ENCODE measurements around the gene PTPN4. TPM values are rescaled to one million over a fixed set of nuclear protein-coding genes. Genes with fewer than 3 reads are reported as not detected.

PTPN4 gene
- total RNA-seq, 4 donors from 2014 or later: 35.6 to 61.5 (median 51.6) TPM

DNA sequence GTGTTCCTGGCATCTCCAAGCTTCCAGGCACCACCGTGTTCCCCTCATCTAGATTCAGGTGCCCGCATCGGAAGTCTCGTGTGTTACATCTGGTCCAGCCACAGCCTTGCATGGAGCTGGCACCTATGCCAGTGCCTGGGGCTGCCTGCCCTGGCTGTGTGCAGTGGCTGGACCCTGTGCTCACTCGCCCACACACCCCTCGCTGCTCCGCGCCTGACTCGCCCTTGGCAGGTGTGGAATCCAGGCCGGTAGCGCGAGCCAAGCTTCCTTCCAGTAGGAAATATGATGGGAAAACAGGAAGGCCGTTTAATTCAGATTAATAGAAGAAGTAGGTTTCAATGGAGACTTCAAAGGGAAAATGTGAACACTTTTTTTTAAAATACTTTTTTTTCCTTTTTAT lies 78.0 kb downstream of the PTPN4 start:
- TF ChIP-seq, protein P1, sequence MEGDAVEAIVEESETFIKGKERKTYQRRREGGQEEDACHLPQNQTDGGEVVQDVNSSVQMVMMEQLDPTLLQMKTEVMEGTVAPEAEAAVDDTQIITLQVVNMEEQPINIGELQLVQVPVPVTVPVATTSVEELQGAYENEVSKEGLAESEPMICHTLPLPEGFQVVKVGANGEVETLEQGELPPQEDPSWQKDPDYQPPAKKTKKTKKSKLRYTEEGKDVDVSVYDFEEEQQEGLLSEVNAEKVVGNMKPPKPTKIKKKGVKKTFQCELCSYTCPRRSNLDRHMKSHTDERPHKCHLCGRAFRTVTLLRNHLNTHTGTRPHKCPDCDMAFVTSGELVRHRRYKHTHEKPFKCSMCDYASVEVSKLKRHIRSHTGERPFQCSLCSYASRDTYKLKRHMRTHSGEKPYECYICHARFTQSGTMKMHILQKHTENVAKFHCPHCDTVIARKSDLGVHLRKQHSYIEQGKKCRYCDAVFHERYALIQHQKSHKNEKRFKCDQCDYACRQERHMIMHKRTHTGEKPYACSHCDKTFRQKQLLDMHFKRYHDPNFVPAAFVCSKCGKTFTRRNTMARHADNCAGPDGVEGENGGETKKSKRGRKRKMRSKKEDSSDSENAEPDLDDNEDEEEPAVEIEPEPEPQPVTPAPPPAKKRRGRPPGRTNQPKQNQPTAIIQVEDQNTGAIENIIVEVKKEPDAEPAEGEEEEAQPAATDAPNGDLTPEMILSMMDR (IDR thresholded peaks at IDR 0.05): no peak
- no peak for TF ChIP-seq POLR2A (IDR thresholded peaks at IDR 0.05)
- Histone ChIP-seq H3K9me3 (no peaks in the 10 kb centered on the region), H3K4me3 (no peak overlapping the region), H3K27ac (no peak overlapping the region), H3K27me3 (no peaks in the 10 kb centered on the region), H3K4me1 (no peaks in the 10 kb centered on the region), H3K36me3 (no peaks in the 10 kb centered on the region)
- intact Hi-C loops (cut with DNase I; ENCODE audit: low total_unique reads): no loop called here
- DNase-seq: no peak

DNA sequence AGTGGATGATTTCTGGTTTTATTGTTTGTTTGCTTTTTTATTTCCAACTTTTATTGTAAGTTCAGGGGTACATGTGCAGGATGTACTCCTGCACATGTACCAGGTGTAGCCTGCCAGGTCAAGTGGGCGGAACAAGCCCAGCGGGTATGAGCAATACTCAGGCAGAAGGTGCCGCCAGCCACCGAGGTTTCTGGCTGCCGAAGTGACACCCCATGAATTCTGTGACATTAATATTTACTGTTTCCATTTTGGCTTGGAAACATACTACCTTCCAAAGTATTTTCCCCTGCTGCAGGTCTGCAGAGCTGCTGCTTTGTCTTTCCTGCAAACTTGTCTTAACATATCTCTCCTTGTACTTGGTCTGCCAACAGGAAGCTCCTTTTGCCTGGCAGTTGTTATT lies 78.5 kb downstream of the PTPN4 start:
- Histone ChIP-seq H3K4me1 (no peaks in the 10 kb centered on the region), H3K9me3 (no peaks in the 10 kb centered on the region), H3K36me3 (no peaks in the 10 kb centered on the region), H3K27me3 (no peaks in the 10 kb centered on the region), H3K4me3 (no peak overlapping the region), H3K27ac (no peak overlapping the region)
- intact Hi-C loops (cut with DNase I; ENCODE audit: low total_unique reads): no loop called here
- no peak for TF ChIP-seq POLR2A (IDR thresholded peaks at IDR 0.05)
- TF ChIP-seq, protein P1 (IDR thresholded peaks at IDR 0.05): no peak
- no peak for DNase-seq

DNA sequence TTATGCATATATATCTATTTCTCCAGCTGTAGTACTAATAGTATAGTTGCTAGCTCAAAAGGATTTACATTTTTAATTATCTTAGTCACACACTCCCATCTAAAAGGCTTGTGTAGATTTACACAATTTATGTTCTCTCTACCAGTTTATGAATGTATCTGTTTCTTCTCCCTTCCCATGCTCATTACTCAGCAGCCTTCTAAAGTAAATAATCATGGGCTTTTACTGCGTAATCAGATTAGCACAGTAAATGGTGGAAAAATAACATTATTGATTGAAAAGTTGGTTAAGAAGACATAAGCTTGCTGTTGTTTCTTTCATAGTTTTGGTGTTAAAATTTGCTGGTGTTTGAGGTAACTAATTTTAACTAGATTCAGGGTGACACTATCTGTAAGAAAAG lies 81.8 kb downstream of the PTPN4 start:
- TF ChIP-seq POLR2A (IDR thresholded peaks at IDR 0.05): no peak
- TF ChIP-seq, protein P1 (IDR thresholded peaks at IDR 0.05): no peak
- intact Hi-C loops (cut with DNase I; ENCODE audit: low total_unique reads): no loop called here
- H3K36me3 ChIP-seq: no peaks in the 10 kb centered on the region
- H3K9me3 ChIP-seq: no peaks in the 10 kb centered on the region
- DNase-seq: no peak
- no peaks in the 10 kb centered on the region for H3K27me3 ChIP-seq
- no peaks in the 10 kb centered on the region for H3K4me1 ChIP-seq
- H3K27ac ChIP-seq: no peak overlapping the region
- no peak overlapping the region for H3K4me3 ChIP-seq

DNA sequence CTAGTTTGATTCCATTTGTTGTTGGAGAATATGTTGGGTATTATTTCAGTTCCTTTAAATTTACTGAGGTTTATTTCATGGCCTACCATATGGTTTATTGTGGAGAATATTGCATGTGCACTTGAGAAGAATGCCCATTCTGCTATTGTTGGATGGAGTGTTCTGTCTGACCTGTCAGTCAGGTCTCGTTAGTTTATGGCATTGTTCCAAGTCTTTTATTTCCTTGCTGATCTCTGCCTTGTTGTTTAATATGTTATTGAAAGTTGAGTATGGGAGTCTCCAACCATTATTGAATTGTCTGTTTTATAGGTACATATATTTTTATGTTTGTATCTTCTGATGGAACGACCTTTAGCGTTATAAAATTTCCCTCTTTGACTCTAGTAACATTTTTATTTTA lies 86.3 kb downstream of the PTPN4 start:
- no peaks in the 10 kb centered on the region for H3K36me3 ChIP-seq
- no peaks in the 10 kb centered on the region for H3K4me1 ChIP-seq
- H3K27ac ChIP-seq: no peak overlapping the region
- no peak overlapping the region for H3K4me3 ChIP-seq
- DNase-seq: no peak
- no peaks in the 10 kb centered on the region for H3K27me3 ChIP-seq
- no peaks in the 10 kb centered on the region for H3K9me3 ChIP-seq
- TF ChIP-seq, protein P1 (IDR thresholded peaks at IDR 0.05): no peak
- TF ChIP-seq POLR2A (IDR thresholded peaks at IDR 0.05): no peak
- intact Hi-C loops (cut with DNase I; ENCODE audit: low total_unique reads): no loop called here

DNA sequence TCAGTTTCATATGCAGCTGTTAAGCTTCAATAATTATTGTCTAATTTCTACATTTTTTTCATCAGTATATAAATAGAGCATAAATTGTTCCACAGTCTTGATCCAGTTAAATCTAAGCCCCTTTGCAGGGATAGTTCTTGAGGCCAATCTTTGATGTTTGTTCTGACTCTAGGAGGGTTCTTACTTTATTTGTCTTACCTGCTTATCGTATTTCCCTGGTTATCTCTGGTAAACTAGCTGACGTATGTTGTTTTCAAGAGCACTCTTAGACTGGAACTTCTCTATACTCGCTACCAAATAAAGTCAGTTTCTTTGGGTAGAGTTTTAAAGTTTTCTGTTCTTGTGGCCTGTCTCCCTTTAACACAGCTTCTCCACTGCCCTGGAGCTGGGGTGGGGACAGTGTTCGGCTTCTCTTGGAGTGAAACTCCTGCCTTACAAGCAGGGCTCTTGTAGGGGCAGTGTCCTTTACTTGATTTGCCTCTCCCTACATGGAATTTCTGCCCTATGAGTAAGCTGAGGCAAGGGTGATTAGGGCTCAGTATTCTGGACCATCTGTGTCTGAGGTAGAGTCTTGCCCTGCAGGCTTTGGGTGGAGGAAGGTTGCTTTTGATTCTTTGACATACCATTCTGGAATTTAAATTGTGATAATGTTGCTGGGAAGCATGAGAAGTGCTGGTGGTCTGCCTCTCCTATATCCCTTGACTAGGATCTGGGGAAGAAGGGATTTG lies 90.3 kb downstream of the PTPN4 start:
- H3K36me3 ChIP-seq: no peaks in the 10 kb centered on the region
- TF ChIP-seq, protein P1 (IDR thresholded peaks at IDR 0.05): no peak
- TF ChIP-seq POLR2A (IDR thresholded peaks at IDR 0.05): no peak
- no peak overlapping the region for H3K27ac ChIP-seq
- no peak overlapping the region for H3K4me3 ChIP-seq
- H3K9me3 ChIP-seq: peaks cover 0 to 6% of the 10 kb centered on the region in 2 donors
- H3K4me1 ChIP-seq: no peaks in the 10 kb centered on the region
- no peaks in the 10 kb centered on the region for H3K27me3 ChIP-seq
- intact Hi-C loops (cut with DNase I; ENCODE audit: low total_unique reads): no loop called here
- DNase-seq: no peak

Data from uterus (tissue), 4 donors.